HTR-8/SVneo (cell line): Measurements from ENCODE around the gene RPL29.

Source experiments
- DNase-seq: peaks from one replicate; pipeline ENCODE4 v3.0.0; 2011; ENCODE audit warnings: low spot score, mixed read lengths; ENCODE audit not compliant: insufficient read length
- FAIRE-seq: peaks from 2 replicates; lab custom pipeline; 2011; peaks lifted over from hg19 to GRCh38; lab: Jason Lieb, UNC

Gene RPL29

GRCh38 chr3:51968170-51968775 lies 27.4 kb downstream of the RPL29 start:
- peak; percentile 81 for FAIRE-seq
- DNase-seq = peak; percentile 46

GRCh38 chr3:51967384-51968169 lies 28.1 kb downstream of the RPL29 start, which contains the start of gene PCBP4:
Gene PCBP4 (minus strand): TSS chr3:51967454. CDS start chr3:51961240, 6,214 bp downstream.
- peak; percentile 71 for DNase-seq
- FAIRE-seq = no peak

GRCh38 chr3:51966922-51967383 lies 28.7 kb downstream of the RPL29 start:
- no peak for DNase-seq
- no peak for FAIRE-seq

- DNase-seq (no peak), FAIRE-seq (no peak)
Observed at GRCh38 chr3:51966486-51966885, 29.2 kb downstream of the RPL29 start.

GRCh38 chr3:51966016-51966415 lies 29.7 kb downstream of the RPL29 start:
- DNase-seq (no peak), FAIRE-seq (peak; percentile 20)

- DNase-seq (no peak), FAIRE-seq (peak; percentile 9)
Observed at GRCh38 chr3:51964521-51964920, 31.2 kb downstream of the RPL29 start.

- FAIRE-seq (no peak), DNase-seq (no peak)
Observed at GRCh38 chr3:51963951-51964451, 31.7 kb downstream of the RPL29 start.

- DNase-seq = no peak
- FAIRE-seq = peak; percentile 48
Observed at GRCh38 chr3:51962854-51963530, 32.7 kb downstream of the RPL29 start.

GRCh38 chr3:51961602-51962569 lies 33.8 kb downstream of the RPL29 start:
- FAIRE-seq (no peak), DNase-seq (no peak)

GRCh38 chr3:51961011-51961410 lies 34.7 kb downstream of the RPL29 start:
- FAIRE-seq (no peak), DNase-seq (no peak)

- no peak for DNase-seq
- FAIRE-seq = no peak
Observed at GRCh38 chr3:51960386-51960785, 35.3 kb downstream of the RPL29 start.

- DNase-seq = no peak
- FAIRE-seq = no peak
Observed at GRCh38 chr3:51959651-51960050, 36.0 kb downstream of the RPL29 start.

GRCh38 chr3:51958603-51959521 lies 36.8 kb downstream of the RPL29 start:
- DNase-seq = no peak
- no peak for FAIRE-seq

GRCh38 chr3:51957520-51958205 lies 38.0 kb downstream of the RPL29 start:
- FAIRE-seq = no peak
- DNase-seq = no peak

- FAIRE-seq (no peak), DNase-seq (no peak)
Observed at GRCh38 chr3:51955893-51956770, 39.6 kb downstream of the RPL29 start.

- no peak for FAIRE-seq
- no peak for DNase-seq
Observed at GRCh38 chr3:51955175-51955892, 40.4 kb downstream of the RPL29 start, which contains the start of gene GPR62. Gene GPR62 (plus strand): TSS chr3:51955381. CDS start chr3:51955653, 272 bp downstream.
